Esophagus squamous epithelium (tissue), 4 donors: ENCODE results near the gene TMPRSS12.

Experiments used
- CTCF ChIP-seq, 6 experiments: fragments of 450-650 bp in 4 of 6; fragments of 200-600 bp in 2 of 6; sonication (generic) in 2 of 6; IDR thresholded peaks; one replicate each; pipeline ENCODE4 v1.5.1; 2016 to 2019; ENCODE audit warnings: antibody characterized with exemption in 6 of 6, mild to moderate bottlenecking in 4 of 6, moderate library complexity in 4 of 6
- POLR2A ChIP-seq, 4 donors: fragments of 450-650 bp; IDR thresholded peaks; one replicate each; pipeline ENCODE4 v1.6.1; 2017; ENCODE audit warnings: antibody characterized with exemption in 4 of 4, mild to moderate bottlenecking in 4 of 4, moderate library complexity in 3 of 4

- TF ChIP-seq CTCF (IDR thresholded peaks at IDR 0.05) (no peak), POLR2A (IDR thresholded peaks at IDR 0.05) (no peak)
Observed at GRCh38 chr12:50841716-50842531, 802 bp upstream of the TMPRSS12 start.
